ENCODE results near the gene HNF1A.

DNA sequence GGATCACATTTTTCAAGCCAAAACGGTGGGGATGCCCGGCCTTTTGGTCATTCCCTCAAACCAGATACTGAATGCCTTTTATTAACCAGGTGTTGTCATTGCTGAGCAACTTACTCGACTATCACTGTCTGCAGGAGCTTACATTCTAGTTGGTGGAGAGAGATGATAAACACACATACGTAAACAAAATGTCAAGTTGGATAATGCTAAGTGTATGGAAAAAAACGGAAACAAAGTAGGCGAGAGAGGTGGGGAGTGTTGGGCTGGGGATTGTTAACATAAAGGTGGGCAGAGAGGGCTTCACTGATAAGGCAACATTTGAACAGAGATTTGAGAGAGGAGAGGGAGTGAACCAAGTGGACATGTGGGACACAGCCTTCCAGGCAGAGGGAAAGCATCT is 33.5 kb downstream of the HNF1A start:
- TF ChIP-seq, protein P1, sequence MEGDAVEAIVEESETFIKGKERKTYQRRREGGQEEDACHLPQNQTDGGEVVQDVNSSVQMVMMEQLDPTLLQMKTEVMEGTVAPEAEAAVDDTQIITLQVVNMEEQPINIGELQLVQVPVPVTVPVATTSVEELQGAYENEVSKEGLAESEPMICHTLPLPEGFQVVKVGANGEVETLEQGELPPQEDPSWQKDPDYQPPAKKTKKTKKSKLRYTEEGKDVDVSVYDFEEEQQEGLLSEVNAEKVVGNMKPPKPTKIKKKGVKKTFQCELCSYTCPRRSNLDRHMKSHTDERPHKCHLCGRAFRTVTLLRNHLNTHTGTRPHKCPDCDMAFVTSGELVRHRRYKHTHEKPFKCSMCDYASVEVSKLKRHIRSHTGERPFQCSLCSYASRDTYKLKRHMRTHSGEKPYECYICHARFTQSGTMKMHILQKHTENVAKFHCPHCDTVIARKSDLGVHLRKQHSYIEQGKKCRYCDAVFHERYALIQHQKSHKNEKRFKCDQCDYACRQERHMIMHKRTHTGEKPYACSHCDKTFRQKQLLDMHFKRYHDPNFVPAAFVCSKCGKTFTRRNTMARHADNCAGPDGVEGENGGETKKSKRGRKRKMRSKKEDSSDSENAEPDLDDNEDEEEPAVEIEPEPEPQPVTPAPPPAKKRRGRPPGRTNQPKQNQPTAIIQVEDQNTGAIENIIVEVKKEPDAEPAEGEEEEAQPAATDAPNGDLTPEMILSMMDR (IDR thresholded peaks at IDR 0.05) = no peak
- TF ChIP-seq POLR2A (IDR thresholded peaks at IDR 0.05) = no peak

All from uterus (tissue), 2 donors.